NCI-H774 (cell line): ENCODE measurements around the gene VEPH1.

Experiments used
- DNase-seq: peaks from one replicate; lab custom pipeline; 2025; lab: John Stamatoyannopoulos, UW

The VEPH1 gene

DNA sequence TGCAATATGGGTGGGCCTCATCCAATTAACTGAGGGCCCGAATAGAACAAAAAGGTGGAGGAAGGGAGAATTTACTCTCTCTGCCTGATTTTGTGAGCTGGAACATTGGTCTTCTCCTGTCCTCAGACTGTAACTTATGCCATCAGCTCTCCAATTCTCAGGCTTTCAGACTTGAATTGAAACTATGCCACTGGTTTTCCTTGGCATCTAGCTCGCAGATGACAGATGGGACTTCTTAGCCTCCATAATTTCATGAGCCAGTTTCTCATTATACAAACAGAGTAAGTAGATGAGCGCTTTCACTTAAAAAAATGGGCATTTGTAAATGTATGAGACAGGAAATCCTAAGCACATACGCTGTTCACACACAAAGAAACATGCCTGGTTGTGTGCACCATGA, 75.3 kb downstream of the VEPH1 start:
- no peak for DNase-seq

DNA sequence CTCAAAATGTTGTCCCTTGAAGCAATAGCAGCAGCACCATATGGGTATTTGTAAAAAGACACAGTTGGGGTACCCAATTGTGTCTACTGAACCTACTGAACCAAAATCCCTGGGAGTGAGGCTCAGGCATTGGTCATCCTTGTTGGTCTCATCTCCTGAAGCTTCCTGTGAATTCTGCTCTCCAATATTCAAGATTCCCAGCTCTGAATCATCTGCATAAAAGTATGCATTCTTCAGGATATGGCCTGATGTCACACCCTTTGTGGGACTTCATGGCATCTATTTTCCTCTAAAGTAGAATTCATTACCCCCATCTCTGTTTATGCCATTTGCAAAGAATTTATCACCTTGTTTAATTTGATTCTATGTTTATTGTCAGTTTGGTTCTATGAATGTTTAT, 79.9 kb downstream of the VEPH1 start:
- no peak for DNase-seq

DNA sequence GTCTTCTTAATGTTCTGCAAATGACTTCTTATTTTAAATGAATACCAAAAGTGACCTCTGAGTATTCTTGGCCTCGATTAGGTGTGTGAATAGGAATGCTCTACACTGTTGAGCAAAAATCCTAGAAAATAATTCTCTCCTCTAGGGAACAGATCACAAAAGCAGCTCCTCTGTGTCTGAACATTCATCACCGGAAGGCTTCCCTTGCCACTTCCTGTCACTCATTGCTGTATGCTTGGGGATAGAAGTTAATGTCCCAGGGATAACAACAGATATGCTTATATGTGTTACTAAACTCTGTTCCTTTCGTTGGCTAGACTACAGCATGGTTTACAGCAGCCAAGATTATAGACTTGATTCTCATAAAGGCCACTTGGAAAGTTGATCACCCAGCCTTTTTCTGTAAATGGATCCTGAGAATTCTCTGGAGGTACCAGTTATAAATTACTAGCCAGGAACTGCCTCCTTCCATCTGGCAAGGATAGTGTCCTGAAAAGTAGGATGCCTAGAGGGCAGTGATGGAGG, 82.5 kb downstream of the VEPH1 start:
- DNase-seq = no peak

DNA sequence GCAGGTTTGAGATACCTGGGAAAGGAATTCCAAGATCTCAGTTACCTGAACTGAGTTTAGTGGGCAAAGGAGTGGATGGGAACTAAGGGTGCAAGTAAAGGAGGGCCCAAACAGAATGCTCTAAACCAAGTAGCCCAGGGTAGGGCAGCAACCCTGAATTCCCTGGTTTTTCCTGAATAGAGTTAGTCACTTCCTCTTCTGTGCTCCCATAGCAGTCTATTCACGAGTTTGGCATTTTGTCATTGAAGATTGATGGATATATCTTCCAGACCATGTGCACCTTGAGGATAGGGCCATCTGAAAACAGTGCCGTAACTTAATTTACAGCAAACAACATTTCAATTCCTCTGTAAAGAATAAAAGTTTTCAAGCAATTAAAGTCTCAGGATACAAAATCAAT, 85.1 kb downstream of the VEPH1 start:
- DNase-seq = no peak

DNA sequence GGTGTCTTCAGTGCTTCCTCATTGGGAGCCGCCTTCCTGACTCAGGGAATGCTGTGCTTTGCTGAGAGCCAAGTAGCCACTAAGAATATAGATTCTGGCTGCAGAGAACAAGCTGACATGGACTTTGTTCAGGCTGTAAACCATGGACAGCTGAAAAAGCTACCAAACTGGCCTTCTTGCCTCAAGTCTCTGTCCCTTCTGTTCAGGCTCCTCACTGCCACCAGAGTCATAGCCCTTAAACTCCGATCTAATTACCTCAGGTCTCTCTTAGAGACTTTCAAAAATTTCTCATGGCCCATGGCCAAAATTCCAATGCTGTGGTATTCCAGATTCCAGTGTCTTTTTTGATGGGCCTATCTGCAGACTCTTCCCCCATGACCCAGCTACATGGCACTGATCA, 86.0 kb downstream of the VEPH1 start:
- no peak for DNase-seq

DNA sequence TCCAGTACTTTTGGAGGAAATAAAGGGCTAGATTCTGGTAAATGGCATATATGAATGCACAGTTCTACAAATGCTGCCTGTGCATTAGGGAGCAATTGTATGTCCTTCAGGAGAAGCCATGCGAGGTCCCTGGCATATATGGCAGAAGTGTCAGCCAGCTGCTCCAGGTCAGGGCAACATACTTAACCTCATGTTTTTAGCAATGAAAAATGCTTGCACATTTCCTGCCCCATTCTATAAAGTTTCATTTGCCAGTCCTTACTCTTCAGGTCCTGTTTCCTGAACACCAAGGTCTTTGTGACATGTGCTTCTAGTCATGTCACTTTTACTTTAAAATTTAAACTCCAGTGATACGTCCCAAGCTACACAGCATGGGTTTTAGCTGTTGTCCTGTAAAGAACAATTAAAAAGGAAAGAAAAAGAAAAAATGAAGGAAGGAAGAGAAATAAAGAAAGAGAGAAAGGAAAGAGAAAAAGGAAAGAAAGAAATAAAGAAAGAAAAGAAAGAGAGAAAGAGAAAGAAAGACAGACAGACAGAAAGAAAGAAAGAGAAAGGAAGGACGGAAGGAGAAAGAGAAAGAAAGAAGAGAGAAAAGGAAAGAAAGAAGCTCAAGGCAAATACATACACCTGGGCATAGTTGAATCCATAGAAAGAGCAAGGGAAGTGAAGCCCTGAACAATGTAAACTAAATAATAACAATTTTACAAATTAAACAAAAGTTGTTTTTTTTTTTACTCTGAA, 86.7 kb downstream of the VEPH1 start:
- DNase-seq = no peak

DNA sequence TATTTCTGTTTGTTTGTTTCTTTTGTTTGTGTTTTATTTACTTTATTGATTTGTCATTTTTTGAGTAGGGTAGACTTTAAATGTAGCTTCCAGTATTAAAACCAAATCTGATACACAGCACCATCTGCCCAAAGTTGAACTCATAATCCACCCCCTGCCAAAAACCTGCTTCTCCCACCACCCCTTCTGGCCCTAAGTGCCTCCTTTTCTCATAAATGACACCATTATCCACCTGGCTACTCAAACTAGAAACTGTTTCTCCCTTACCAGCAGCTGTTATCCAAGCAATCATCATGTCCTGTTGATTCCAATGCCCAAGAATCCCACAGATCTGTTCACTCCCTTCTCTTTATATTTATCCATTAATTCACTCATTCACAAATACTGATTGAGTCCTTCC, 88.4 kb downstream of the VEPH1 start:
- no peak for DNase-seq

DNA sequence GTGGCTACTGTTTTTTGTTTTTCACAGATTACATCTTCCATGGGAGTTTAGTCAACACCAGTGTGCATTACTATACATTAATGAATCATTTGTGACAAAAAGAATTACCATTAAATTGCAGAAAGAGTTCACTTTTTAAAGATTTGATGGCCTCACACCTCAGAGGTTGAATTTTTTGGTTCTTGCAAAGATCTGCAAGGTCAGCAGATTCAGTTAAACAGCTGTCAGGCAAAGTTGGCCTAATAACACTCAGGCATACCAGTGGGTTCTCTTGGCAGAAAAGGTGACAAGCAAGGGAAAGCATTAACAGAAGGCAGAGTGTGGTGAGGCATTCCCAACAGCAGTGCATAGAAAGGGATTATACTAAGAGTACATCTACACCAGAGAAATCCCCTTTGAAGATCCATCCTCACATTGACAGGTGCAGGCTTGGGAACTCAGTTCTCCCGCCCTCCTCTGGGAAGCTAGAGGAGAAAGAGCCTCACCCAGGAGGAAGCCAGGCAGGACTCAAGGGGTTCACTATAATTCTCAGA, 90.8 kb downstream of the VEPH1 start:
- DNase-seq = no peak

DNA sequence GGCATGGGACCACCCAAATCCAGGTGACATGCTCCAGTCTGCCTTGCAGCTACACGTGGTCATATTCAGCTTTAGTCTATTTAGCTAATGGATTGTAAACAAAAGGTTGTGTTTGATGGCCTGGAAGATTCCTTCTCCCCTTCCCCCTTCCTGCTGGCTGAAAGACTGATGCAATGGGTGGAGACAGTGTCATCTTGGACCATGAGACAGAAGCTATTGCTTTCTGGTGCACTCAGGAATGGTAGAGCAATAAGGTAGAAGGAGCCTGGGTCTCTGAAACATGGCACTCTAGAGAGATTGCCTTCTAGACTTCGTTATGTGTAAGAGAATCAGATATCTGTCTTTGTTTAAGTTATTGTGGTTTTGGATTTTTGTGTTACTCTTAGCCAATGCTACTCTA, 92.3 kb downstream of the VEPH1 start:
- DNase-seq = no peak

DNA sequence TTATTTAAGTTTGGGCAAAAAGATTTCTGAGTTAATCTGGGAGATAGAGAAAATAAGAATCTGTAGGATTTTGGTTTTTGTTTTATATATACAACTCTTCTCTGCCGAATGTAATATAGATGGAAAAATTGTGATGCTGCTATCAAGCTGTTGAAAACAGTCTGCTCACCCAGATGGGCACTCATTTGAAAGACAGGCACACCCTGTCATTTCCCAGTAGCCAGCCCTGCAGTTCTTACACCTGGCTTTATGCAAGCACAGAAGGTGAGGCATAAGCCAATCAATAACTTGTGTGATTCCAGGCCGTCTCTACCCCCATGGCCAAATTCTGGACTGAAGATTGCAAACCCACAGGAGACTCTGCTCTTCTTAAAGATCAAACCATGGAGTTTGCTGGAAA, 93.7 kb downstream of the VEPH1 start:
- DNase-seq = no peak

DNA sequence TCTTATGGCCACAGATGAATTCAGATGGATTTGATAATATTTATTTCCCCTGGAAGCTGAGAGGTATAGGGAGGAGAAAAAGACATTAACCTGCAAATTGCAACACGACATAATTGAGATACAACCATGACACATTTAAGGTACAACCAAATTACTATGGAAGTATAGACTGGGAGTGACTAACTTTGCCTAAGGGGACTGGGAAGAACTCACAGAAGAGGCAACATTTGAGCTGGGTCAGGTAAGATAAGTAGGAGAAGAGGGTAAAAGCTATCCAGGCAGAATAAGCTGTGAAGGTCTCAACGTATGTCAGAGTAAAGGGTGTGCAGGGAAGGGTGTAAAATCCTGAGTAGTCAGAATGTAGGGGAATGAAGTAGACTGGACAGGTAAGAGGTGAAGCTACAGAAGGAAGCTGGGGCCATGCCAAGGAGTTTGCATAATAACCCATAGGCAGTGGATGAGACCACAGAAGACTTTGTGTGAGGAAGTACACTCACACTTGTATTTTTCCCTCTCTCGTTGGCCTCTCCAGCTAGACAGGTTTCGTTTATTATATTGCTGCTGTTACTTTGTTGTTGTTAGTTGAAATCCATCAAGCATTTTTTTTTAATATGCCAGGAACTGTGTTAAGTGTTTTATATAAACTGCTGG, 94.6 kb downstream of the VEPH1 start:
- no peak for DNase-seq

DNA sequence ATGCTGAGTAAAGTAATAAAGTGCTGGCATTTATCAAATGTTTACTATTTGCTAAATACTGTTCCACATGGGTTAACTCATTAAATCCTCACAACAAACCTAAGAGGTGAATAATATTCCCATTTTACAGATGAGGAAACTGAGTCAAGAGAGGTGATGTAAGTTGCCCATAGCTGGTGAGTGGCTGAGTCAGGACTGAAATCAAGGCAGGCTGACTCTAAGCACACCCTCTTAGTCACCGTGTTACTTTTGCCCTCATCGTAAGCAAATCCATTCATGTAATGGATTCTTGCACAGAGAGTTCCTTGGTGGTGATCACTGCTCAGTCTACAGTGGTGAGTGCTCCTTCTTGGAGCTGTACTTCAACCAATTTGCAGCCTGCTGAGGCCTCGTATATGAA, 95.4 kb downstream of the VEPH1 start:
- DNase-seq = no peak

DNA sequence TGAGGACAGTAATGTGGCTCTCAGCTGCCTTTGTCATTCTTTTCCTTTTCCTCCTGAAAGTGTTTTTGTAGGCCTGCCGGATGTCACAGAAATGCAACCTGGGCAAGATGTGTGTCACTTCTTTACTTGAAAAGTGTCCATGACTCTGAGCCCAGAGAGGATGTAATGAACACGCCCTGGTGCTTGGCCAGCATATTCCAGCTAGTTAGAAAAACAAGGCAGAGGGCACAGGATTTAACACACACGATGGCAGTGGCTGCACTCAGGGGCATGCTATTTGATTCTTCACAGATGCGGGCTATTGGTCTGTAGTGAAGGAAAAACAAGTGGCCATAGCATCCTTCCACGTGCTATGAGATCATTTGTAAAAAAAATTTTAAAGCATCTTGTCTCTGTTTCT, 96.8 kb downstream of the VEPH1 start:
- DNase-seq = no peak

DNA sequence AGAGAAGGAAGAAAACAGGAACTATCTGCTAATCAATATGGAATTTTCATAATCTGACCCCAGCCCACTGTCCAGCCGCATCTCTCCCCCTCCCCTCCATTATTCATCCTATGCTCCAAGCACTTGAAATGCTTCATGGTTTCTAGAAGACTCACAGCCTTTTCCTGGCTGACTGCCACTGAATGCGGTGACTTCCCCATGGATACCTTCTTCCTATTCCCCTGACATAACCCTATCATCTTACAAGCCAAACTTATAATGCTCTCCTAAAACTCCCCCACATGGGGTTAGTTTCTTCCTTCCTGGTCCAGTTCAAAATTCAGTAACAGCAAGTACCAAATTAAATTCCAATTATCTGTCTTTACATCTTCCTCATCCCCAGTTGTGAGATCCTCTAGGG, 97.8 kb downstream of the VEPH1 start:
- no peak for DNase-seq

DNA sequence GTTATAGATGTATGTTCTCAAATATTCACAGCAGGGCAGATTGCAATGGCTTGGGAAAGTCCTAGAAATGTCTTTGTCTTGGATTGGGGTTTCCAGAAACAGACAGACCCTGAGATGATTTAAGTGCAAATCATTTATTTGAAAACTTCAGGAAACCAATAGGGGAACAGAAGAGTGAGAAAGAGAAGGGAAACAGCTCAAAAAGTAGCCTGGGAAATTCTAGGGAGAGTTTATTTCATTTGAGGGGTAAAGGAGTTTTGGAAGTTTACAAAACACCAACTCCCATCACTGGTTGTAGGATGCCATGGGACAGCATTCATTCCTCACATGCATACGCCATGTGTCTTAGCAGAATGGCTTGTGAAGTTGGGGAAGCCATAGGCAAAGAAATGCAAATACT, 98.8 kb downstream of the VEPH1 start:
- DNase-seq = no peak

DNA sequence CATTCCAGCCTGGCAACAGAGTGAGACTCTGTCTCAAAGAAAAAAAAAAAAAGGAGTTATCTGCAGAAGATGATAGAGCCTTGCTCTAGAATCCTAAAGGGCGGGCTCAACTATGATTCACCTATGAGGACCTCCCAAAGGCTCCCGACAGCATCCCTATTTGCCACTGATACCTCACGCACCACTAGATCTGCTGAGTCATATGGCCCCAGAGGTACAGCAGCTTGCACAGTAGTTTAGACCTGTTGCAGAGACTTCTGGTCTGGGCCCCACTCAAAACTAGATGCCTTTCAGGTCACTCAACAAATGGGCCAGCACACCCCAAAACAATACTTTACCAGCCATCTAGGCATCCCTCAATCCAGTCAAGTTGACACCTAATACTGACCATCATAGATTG, 104.6 kb downstream of the VEPH1 start:
- no peak for DNase-seq

DNA sequence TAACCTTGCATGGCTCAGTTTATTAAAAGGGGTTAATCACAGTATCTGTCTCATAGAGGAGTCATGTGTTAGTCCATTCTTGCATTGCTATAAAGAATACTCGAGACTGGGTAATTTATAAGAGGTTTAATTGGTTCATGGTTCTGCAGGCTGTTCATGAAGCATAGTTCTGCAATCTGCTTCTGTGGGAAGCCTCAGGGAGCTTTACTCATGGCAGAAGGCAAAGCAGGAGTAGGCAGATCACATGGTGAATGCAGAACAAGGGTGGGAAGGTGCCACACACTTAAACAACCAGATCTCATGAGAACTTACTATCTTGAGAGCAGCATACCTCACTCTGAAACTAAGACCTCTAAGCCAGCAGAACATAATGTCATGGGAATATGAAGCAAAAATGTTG, 108.8 kb downstream of the VEPH1 start:
- DNase-seq = no peak

DNA sequence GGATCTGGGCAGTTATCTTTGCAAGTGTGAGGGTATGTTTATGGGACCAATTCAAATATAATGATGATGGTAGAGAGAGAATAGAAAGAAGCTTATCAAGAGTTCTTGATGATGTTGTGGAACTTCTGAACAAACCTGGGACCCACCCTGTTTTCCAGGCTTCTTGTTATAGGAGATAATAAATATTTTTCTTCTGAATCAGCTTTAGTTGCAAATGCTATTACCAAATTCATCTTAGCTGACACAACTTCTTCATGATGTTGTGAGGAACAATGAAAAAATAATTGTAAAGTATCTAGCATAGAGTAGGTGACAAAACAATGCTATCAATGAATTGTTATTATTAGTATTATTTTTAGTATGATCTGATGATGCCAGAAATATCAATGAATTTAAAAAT, 110.1 kb downstream of the VEPH1 start:
- no peak for DNase-seq

DNA sequence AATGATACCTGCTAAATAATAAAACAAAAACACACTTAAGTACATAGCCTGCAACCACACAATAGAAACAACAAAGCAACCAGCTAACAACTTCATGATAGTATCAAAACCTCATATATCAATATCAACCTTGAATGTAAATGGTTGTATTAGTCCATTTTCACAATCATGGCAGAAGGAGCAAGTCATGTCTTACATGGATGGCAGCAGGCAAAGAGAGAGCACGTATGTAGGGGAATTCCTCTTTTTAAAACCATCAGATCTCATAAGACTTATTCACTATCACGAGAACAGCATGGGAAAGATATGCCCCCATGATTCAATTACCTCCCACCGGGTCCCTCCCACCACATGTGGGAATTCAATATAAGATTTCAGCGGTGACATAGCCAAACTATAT, 111.1 kb downstream of the VEPH1 start:
- no peak for DNase-seq

DNA sequence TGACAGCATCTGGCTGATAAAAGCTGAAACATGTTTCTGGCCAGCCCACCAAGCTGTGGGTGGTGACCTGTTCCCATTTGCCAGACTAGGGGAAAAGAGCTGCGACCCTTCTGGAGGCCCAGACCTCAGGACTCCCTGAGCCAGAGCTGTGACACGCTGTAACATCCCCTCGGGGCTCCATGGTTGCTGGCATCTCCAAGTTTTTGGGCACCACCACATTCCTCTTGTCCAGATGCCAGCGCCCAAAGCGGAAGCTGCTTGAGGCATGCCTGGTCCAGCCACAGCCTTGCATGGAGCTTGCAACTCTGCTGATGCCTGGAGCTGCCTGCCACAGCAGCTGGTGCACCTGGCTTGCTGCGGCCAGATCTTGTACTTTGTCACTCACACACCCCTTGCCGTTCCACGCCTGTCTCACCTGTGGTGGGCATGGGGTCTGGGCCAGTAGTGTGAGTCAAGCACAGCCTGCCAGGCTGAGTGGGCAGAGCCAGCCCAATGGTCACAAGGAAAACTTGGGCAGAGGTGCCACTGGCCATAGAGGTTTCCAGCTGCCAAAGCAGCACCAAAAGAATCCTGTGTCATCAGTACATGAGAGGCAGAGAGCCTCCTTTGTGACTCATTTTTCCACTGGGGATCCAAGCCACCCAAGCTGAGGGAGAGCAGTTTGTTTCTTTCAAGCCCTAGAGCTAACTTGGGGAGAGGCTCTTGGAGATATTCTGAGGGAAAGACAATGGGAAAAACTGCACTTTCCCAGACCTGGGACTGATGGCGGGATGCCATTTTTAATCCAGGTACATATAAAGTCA, 112.3 kb downstream of the VEPH1 start:
- no peak for DNase-seq

DNA sequence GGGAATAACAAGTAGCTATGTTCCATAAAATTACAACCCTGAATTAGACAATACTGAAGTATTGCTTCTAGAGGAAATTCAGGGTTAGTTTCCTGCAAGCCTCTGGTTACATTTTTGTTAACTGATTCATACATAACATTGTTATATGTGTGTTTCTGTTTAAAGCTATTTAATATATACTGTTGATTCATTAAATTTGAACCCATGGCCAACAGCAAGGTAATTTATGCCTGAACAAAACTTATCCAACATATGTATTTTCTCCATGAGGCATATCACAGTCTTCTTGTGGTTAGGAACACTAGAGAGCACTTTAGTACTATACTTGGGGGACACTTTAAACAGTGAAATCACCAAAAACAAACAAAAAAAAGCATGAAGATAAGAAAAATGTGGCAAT, 114.2 kb downstream of the VEPH1 start:
- no peak for DNase-seq

DNA sequence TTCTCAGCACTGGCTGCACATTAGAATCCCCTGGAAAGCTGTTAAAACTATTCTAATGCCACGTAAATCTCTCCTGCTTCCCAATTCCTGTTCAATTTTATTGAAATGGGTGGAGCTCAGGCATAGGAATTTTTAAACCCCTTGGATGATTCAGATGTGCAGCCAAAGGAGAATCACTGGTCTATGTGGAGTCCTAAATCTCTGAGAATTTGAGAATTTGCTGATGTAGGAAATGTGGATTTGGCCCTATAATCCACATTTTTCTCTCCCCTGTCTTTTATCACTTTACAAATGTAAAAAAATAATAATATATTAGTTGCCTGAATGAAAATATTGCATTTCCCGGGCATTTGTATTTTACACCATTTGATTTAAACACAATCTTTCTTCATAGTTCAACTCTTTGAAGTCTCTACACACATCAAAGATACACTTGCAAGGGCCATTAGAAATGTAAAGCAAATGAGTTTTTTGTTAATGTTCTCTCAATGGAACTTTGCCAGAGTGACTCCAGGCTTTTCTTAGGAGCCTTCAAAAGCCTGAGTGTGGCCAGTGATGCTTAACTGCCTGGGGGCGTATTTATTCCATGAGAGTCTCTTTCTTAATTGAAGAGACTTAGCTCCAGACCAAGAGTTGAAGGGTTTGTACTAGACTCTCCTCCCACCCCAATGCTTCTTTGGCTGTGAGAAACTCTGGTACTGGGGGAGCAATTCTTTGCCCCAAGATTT, 115.3 kb downstream of the VEPH1 start:
- DNase-seq = no peak
